T-helper 2 cell (primary cell): ENCODE data around the gene PTPRN2.
"Not testable (repeated sequence)": the region's sequence is repeated elsewhere in the genome, so short reads cannot be mapped to it uniquely, and the experiment has no call there.

Experiments
- DNase-seq, 5 experiments: peaks; one replicate each; pipeline versions ENCODE4 v3.0.0 to v3.0.0-alpha.2; 2012 to 2022

The PTPRN2 gene

DNA sequence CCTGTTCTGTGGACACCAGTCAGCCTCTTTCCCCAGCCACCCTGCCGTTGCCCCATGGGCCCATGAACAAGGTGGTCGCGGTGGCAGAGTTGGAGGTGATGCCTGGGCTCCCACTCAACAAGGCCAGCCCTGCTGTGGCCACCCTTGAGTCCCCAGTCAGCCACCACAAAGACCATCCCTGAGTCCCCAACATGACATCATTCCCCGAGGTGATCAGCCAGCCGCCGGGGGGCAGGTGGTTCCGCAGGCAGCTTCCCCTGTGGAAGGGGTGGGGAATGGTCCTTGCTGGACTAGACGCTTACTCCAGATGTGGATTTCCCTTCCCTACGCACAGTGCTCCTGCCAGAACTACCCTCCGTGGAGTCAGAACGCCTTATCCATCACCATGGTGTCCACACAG lies 271.7 kb downstream of the PTPRN2 start:
- no peak for DNase-seq

DNA sequence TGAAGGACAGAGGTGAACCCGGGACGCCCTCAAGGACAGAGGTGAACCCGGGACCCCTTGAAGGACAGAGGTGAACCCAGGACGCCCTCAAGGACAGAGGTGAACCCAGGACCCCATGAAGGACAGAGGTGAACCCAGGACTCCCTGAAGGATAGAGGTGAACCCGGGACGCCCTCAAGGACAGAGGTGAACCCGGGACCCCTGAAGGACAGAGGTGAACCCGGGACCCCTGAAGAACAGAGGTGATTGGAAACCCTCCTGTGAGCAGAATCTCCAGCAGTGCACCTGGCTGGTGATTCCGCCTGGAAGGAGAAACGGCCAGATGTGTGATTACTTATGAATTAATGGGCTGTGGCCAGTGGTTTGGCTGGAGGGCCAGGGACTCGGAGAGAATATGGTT lies 272.3 kb downstream of the PTPRN2 start:
- DNase-seq, result no peak

DNA sequence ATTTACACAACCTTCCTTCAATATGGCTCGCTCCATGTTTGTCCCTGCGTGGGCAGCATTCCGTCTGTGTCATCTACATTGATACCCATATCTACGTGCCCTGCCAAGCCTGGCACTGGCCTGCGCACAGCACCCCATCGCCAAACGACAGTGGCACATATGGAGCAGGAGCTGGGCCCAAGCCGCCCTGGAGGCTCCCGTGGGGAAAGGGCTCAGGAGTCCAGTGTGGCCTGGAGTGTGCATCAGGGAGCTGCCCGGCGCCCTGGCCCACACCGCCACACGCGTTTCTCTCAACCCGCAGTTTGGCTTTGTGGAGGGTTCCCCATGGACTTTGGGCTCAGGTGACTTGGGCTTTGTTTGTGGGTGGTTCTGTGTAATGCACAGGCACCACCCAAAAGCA lies 273.2 kb downstream of the PTPRN2 start:
- DNase-seq, result no peak

DNA sequence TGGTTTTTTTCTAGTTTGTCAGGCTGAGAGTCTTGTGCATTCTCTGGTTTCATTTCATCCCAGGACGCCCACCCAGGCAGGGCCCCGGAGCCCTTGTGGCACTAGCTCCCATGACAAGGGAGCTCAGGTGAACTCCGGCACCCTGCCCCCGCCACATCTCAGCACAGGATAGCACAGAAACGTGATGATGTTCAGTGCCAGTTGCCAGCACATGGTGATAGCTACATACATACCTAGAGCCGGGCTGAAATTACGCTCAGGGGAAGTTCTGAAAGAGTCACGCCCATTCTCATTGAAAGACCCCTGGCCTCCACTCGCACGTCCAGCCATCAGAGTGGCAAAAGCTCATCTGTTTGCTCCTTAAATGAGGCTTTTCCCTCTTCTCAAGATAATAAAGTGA lies 273.7 kb downstream of the PTPRN2 start:
- no peak for DNase-seq

DNA sequence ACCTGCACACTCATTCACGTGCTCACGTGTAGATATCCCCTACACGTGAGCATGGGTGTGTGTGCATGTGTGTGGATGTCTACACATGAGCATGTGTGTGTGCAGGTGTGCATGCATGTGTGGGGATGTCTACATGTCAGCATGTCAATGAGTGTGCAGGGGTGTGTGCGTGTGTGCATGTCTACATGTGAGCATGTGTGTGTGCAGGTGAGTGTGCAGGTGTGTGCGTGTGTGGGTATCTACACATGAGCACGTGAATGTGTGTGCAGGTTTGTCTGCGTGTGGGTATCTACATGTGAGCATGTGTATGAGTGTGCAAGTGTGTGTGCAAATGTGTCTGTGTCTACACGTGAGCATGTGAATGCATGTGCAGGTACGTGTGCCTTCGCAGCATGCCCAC lies 274.8 kb downstream of the PTPRN2 start:
- no peak for DNase-seq

DNA sequence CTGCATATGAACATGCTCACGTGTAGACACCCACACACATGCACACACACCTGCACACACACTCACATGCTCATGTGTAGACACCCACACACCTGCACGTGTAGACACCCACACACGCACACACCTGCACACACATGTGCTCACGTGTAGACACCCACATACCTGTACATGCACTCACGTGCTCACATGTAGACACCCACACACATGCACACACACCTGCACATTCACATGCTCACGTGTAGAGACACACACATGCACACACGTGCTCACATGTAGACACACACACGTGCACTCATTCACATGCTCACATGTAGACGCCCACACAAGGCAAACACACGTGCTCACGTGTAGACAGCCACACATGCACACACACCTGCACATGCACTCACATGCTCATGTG lies 275.8 kb downstream of the PTPRN2 start:
- DNase-seq, result no peak

DNA sequence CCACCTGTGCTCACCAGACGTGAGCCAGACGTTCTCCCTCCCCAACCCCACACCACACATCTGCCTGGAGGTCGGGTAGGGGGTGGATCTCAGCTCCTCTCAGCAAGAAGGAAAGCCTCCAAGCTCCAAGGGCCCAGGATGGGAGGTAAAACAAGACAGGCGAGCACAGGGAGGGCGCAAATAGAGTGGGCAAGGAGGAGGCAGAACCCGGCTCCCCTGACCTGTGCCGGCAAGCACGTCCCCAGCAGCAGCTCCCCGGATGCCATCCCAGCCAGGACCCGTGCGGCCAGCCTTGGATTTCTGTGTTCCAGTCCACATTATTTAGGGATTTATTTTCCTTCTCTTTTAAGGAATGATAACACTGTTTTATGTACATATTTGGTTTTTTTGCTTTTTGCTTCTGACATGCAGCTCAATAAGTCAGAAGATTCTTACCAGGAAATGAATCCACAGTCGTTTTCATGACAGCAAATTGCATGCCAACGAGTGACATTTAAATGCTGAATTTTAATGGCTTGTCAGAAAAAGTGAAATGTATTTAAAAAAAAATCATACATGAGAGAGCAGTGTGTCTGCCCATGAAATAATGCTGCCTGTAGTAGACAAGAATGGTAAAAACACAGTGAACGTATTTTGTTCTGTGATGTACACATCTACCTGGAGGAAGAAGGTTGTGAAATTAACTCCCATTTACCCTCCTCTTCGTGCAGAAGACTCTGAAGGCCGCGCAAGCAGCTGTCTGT lies 276.5 kb downstream of the PTPRN2 start:
- DNase-seq, result no peak

DNA sequence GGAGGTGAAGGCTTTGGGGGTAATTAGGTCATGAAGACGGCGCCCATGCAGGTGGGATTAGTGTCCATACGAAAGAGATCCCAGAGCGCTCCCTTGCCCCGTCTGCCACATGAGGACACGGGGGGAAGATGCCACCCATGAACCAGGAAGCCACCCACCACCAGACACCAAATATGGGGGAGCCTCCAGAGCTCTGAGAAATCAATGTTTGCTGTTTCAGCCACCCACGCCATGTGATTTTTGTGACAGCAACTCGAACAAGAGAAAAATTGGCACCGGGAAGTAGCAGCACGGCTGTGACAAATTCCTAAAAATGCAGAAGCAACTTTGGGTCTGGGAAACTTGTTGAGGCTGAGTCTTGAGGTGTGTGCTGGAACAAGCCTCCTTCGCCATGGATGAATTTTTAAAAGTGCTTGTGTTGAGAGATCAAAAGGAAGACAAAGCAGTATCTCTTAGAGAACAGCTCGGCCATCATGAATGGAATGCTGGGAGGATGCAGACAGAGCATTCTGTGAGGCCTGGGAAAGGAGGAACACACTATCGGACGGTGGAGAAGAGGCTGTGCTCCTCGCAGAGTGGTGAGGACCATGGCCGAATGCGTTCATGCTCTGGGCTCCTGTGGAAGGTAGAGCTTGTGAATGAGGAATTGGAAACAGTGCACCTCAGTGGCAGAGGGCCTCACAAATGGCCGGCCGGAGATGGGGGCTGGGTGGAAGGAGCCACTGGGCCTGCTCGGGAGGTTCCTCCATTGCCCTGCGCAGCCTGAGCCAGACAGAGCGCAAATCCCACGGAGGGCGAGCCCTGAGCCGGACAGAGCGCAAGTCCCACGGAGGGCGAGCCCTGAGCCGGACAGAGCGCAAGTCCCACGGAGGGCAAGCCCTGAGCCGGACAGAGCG lies 277.5 kb downstream of the PTPRN2 start:
- DNase-seq, result no peak

DNA sequence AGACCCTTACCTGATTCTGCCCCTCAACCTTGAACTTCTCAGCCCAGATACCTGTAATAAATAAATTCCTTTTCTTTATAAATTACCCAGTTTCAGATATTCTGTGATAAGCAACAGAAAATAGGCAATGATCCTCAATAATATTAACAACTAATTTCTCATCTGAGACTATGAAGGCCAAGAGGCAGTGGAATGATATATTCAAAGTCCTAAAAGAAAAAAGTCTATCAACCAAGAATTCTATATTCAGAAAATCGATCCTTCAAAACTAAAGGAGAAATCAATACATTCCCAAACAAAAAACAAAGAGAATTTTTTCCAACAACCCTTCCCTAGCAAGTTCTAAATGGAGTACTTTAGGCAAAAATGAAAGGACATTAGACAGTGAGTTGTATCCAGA lies 279.6 kb downstream of the PTPRN2 start:
- DNase-seq, result no peak

DNA sequence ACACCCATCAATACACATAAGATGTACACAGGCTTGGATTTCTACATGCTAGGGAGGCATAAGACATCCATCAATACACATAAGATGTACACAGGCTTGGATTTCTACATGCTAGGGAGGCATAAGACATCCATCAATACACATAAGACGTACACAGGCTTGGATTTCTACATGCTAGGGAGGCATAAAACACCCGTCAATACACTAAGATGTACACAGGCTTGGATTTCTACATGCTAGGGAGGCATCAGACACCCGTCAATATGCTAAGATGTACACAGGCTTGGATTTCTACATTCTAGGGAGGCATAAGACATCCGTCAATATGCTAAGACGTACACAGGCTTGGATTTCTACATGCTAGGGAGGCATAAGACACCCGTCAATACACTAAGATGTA lies 283.6 kb downstream of the PTPRN2 start:
- not testable (repeated sequence) for DNase-seq

DNA sequence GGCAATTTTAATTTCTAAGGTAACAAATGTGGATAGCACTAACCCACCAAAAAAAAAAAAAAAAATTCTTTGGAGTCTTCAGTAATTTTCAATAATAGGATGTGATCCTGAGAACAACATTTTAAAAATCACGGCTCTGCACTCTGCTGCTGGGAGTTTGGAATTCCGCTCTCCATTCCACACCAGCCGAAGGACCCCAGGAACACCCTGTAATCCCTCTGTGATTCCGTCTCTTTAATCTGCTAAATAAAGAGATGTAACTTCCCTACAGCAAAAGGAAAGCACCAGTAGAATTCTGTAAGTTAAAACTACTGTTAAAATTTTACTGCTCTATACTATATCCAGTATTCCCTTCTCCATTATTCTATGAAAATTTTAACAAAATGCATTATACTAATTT lies 284.5 kb downstream of the PTPRN2 start:
- DNase-seq, result no peak

DNA sequence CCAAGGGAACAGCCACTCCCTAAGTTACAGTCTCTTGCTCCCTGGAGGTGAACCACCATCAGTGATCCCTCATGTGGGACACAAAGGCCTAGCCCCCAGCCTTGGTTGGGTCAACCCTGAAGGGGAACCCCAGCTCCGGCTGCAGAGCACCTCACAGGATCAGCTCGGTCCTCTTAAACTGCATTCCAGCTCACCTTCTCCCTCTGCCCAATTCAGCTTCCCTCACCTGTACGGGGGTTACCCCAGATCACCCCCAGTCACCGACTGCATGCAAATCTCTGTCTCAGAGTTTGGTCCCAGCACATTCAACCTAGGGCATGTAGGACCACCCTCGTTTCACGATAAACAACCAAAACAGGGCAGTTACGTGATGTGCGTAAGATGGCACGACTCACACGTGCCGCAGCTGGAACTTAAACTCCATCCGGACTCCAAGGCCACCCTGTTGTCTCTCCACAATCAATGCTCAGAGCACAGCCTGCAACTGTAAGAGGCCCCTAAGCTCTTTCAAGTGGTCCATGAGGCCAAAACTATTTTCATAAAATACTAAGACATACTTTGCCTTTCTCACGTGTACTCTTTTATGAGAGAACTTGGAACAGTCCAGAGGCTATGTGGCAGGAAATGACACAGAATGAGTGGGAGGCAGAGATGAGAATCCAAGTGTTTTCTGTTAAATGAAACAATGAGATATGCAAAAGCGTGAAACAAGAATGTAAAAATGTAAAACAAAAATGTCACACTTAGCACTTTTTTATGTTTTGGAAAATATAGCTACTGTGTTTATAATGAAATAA lies 285.2 kb downstream of the PTPRN2 start:
- no peak for DNase-seq

DNA sequence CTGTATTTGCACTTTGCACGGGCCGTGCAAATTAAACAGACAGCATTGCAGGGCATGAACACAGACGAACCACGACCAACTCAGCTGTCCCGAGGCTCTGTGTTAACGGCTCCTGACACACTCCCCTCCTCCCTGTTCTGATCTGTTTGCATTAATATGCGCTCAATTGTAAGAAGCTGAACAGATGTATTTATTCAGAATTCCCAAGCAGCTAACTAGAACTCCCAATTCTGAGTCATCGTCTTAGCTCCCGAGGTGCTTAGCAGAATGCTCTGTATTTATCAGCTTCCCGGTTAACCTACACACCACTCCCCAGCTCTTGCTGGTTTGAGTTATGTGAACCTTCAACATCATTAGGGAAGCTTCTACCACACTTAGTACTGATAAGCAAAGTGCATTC lies 286.4 kb downstream of the PTPRN2 start:
- DNase-seq, result no peak

DNA sequence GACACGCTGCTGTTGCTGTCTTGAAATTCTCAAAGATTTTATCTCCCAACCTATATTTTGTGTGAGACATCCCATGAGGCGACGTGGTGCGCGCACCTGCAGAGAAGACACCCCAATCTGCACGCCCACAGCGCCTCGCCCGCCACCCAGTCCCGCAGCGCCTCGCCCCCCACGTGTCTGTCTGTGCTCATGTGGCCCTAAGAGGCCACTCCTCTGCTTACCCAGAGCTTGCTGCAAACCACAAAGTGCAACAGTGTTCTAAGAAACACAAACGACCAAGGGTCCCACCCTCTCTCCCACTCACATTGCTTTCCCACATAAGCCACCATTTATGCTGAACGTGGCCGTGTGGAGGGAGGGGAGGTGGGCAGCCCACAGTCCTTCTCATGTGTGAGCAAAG lies 287.2 kb downstream of the PTPRN2 start:
- no peak for DNase-seq

DNA sequence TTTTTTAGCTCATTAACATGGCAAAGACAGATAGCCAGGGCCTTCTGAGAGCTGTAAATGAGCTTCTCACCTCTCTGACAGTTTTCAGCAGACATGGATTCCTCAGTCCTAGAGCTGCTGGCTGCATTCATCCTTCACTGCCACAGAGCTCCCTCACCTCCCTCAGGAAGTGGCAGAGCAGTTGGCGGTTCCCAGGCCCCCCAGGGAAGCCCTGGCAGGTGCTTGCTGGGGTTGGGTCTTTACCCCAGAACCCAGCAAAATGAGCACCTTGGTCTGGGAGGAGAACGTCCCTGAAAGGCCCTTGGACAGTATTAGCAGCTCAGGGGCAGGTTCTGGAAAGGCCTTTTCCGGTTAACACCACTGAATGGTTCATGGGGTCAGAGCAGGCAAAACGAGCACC lies 288.0 kb downstream of the PTPRN2 start:
- no peak for DNase-seq

DNA sequence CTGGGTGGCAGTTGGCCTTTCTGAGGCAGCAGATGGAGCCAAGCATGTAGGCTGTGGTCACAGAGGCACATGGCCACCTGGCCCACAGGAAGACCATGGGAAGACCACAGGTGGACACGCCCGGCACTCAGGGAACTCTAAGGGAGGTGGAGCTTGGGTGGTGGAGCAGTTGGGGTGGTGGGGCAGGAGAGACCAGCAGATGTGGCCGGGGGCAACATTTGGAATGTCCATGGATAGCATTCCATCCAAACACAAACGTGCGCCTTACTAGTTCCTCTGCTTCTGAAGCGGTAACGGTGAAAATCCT lies 290.9 kb downstream of the PTPRN2 start:
- no peak for DNase-seq

DNA sequence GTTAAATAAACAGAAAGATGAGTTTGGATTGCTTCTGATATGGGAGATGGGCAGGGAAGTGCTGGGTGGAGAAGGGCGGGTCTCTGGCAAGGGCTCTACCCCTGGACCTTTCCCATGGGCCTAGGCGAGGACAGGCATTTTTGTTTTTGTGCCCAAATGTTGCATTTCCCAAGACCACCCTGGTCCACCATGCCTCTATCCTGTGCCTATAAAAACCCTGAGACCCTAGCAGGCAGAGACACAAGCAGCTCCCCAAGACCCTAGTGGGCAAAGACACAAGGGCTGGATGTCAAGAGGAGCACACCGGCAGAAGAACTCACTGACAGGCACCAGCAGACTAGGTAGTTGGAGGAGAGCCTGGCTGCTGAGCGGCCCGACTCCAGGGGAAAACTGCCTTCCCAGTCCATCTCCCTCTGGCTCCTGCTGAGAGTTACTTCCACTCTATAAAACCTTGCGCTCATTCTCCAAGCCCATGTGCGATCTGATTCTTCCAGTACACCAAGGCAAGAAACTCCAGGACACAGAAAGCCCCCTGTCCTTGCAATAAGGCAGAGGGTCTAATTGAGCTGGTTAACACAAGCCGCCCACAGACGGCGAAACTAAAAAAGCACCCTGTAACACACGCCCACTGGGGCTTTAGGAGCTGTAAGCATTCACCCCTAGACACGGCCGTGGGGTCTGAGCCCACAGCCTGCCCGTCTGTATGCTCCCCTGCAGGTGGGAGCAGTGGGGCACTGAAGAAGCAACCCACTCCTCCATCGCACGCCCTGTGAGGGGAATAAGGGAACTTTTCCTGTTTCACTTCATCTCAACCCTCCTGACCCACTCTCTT lies 291.4 kb downstream of the PTPRN2 start:
- DNase-seq, result no peak

DNA sequence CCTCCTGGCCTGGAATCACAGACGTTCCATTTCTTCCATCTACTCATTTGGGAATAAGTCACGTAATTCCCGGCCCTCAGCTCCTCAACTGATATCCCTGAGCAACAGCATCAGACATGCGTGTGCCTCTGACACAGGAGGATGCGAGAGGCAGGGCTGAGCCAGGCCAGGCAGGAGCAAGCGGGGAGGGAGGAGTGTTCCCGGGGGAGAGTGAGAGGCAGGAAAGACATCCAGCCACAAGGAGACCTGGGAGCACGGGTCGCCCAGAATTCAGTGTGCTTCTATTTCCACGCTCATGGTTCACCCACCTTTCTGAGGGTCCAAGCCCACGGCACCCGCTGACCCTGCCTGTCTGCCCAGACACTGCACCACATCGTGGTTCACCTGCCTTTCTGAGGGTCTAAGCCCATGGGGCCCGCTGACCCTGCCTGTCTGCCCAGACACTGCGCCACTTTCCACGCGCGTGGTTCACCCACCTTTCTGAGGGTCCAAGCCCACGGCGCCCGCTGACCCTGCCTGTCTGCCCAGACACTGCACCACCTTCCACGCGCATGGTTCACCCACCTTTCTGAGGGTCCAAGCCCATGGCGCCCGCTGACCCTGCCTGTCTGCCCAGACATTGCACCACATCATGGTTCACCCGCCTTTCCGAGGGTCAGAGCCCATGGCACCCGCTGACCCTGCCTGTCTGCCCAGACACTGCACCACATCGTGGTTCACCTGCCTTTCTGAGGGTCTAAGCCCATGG lies 293.0 kb downstream of the PTPRN2 start:
- DNase-seq, result not testable (repeated sequence)

DNA sequence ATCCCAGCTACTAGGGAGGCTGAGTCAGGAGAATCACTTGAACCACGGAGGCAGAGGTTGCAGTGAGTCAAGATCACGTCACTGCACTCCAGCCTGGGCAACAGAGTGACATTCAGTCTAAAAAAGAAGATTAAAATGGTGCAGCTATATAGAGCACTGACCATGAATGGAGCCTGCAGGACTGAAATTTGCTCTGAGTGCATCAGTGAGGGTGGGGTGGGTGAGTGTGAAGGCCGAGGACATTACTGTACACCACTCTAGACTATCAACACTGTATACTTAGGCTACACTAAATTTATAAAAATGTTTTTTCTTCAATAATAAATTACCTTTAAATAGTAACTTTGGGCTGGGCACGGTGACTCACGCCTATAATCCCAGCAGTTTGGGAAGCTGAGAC lies 294.7 kb downstream of the PTPRN2 start:
- no peak for DNase-seq

DNA sequence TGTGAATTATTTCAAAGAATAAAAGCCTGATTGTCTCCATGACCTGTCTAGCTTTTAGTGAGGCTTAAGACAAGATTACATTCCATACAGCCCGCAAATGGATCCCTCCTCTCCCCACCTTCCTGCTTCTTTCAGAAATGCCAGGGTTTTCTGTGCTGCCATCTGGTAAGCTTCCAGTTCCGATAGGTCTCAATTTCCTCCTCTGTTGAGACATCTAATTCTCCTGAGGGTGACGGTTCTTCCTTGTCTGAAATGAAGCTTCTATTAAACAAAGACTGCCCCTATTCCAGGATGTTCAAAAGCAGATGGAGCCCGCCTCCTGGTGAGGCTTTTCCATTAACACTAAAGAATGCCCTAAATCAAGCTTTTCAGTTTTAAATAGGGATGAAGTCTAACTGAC lies 295.6 kb downstream of the PTPRN2 start:
- DNase-seq, result no peak

DNA sequence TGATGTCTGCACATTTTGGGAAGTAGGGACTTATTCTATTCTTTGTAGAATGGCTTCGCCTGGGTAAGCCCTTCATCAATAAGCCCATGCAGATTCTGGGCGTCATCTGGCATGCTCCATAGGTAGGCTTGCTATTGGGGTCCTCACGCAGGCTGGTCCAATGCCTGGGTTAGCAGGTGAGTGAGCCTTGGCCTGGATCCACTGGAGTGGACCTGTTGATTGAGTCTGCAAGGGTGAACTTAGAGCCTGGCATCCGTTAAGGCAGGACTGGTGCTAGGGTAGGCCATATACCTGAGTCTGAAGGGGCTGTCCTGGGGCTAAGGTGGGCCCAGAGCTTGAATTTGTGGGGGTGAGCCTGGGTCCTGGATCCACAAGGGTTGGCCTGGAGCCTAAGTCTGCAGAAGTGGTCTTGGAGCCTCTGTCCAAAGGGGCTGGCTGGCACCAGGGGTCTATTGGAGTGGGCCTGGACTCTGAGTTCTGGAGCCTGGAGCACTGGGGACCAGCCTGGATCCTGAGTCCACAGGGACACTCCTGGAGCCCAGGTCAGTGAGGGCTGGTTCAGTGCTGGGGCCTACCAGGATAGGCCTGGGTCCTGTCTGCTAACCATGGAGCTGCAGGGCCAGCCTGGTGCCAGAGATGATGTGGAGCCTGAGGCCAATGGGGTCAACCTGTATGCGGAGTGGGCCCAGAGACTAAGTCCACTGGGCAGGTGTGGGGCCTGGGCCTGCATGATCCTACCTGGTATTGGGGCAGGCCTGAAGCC lies 297.7 kb downstream of the PTPRN2 start:
- no peak for DNase-seq
